GM21576 (cell line): ENCODE results near the gene RSF1.
"Not testable (repeated sequence)": the region's sequence is repeated elsewhere in the genome, so short reads cannot be mapped to it uniquely, and the experiment has no call there.

Experiments used
- ATAC-seq: cut with Tn5 transposase; IDR thresholded peaks from one replicate; pipeline ENCODE4 v1.9.1; 2021; ENCODE audit warnings: mild to moderate bottlenecking, moderate library complexity; ENCODE audit not compliant: unreplicated experiment

The RSF1 gene, protein sequence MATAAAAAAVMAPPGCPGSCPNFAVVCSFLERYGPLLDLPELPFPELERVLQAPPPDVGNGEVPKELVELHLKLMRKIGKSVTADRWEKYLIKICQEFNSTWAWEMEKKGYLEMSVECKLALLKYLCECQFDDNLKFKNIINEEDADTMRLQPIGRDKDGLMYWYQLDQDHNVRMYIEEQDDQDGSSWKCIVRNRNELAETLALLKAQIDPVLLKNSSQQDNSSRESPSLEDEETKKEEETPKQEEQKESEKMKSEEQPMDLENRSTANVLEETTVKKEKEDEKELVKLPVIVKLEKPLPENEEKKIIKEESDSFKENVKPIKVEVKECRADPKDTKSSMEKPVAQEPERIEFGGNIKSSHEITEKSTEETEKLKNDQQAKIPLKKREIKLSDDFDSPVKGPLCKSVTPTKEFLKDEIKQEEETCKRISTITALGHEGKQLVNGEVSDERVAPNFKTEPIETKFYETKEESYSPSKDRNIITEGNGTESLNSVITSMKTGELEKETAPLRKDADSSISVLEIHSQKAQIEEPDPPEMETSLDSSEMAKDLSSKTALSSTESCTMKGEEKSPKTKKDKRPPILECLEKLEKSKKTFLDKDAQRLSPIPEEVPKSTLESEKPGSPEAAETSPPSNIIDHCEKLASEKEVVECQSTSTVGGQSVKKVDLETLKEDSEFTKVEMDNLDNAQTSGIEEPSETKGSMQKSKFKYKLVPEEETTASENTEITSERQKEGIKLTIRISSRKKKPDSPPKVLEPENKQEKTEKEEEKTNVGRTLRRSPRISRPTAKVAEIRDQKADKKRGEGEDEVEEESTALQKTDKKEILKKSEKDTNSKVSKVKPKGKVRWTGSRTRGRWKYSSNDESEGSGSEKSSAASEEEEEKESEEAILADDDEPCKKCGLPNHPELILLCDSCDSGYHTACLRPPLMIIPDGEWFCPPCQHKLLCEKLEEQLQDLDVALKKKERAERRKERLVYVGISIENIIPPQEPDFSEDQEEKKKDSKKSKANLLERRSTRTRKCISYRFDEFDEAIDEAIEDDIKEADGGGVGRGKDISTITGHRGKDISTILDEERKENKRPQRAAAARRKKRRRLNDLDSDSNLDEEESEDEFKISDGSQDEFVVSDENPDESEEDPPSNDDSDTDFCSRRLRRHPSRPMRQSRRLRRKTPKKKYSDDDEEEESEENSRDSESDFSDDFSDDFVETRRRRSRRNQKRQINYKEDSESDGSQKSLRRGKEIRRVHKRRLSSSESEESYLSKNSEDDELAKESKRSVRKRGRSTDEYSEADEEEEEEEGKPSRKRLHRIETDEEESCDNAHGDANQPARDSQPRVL (N-terminal part only)

DNA sequence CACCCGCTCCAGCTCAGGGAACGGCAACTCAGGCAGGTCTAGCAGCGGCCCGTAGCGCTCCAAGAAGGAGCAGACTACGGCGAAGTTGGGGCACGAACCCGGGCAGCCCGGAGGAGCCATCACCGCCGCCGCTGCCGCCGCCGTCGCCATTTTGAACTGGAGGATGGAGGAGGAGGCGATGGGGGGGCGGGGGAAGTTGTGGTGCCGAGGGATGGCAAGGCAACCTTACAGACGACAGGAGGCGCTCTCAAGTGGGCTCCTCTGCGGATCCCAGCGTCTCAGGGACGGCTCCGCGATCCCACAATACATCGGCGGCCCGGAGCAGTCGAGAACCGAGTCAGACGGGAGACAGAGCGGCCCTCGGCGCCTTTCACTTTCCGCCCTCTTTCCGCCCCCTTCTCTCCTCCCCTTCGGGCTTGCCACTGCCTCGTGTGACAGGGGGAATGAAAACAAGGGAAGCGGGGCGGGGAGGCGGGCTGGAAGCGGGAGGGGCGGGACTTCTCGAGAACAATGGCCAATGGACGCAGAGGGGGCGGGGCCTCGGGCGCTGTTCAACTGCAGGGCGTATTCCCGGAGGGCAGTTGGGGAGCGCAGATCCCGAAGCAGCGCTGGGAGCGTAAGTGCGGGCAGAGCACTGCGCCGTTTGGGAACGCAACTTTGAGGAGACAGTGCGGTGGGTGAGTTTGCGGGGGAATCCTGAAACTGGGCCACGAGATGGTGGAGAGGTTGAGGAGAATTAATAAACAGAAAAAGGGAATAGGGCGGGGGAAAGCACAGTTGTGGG lies at the start of gene RSF1, which contains the start of gene AAMDC:
Gene RSF1 (minus strand): TSS at position 158 of the 784 bp plus-strand sequence. CDS start 8 bp downstream, at position 150.
Gene AAMDC (plus strand): TSS at position 580 of the 784 bp plus-strand sequence. CDS start 21,353 bp downstream, outside the sequence.
- ATAC-seq = peak; percentile 78

DNA sequence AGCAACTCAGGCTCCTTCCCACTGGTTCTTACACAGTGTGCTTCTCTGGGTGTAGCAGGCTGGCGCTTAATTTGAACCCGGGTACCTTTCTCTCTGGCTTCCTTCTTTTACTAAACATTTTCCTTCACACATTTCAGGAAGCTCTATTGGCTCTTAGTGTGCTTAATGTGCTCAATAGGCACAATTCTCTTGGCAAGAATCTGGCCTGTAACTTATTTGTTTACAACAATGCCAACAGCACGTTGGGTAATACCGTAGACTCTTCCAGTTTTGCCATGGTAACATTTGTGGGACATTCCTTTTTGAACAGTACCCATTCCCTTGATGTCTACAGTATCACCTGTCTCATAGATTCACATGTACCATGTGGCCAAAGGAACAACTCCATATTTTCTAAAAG lies 48.2 kb upstream of the RSF1 start:
- ATAC-seq = no peak

DNA sequence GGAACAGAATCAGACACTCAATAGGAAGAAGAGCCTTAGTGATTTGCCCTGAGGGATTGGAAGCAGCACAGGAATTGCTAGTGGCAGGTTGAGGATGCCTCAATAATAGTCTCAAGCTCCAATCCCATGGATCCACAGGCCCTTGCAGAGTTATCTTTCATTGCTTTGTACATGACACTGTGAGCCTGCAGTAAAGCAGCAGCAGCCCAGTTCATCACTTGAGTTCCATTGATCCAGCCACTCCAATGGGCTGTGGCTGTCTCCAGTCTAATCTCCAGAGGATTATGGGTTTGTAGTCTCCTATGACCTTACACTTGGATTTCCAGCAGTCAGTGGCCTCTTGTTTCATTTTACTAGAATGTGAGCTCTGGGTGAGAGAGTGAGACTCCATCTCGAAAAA lies 45.8 kb upstream of the RSF1 start:
- ATAC-seq = no peak

DNA sequence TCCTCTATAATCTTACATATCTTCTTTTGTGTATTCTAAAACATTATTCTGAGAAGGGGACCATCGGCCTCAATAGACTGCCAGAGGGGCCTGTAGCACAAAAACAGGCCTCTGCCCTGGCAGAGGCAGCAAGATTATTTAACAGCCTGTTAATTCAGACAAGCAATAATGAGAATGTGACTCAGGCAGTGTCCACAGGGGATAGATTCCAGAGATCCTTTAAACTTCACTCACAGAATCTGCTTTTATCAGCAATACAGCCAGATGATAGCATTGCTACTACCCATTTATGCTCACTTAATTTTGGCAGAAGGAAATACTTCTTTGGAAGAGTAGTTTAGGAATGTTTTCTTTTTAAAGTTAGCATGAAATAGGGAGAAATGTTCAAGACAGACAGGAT lies 45.3 kb upstream of the RSF1 start:
- ATAC-seq = no peak

DNA sequence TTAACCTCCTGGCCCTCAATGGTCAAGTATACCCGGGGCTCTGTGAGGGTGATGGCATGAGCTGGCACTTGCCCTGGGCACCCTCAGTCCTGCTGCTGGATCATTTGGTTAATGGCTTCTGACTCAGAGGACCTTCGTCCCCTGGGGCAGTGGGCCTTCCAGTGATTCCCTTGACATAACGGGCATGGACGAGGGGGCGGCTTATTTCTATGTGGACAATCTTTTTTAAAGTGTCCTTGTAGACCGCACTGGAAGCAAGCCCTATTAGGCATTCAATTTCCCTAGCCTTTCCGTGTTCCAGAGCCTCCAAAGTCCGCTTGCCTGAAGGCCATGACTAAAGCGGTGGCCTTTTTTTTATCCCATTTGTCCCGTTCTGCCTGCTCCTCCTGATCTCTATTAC lies 40.9 kb upstream of the RSF1 start:
- not testable (repeated sequence) for ATAC-seq

DNA sequence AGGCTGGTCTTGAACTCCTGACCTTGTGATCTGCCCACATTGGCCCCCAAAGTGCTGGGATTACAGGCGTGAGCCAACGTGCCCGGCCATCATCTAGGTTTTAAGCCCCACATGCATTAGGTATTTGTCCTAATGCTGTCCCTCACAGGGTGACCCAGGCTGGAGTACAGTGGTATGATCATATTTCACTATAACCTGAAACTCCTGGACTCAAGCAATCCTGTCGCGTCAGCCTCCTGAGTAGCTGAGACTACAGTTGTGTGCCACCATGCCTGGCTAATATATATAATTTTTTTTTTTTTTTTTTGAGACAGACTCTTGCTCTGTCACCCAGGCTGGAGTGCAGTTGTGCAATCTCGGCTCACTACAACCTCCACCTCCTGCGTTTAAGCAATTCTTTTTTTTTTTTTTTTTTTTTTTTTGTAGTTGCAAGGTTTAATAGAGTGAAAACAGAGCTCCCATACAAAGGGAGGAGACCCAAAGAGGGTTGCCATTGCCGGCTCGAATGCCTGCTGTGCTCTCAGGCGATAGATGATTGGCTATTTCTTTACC lies 37.5 kb upstream of the RSF1 start:
- not testable (repeated sequence) for ATAC-seq

DNA sequence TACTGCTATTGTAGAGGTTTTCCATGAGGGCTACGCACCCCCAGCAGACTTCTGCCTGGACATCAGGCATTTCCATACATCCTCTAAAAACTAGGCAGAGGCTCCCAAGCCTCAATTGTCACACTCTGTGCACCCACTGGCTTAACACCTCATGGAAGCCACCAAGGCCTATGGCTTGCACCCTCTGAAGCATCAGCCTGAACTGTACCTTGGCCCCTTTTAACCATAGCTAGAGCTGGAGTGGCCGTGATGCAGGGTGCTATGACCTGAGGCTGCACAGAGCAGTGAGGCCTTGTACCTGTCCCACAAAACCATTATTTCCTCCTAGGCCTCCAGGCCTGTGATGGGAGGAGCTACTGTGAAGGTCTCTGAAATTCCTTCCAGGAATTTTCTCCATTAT lies 34.3 kb upstream of the RSF1 start:
- ATAC-seq = no peak

DNA sequence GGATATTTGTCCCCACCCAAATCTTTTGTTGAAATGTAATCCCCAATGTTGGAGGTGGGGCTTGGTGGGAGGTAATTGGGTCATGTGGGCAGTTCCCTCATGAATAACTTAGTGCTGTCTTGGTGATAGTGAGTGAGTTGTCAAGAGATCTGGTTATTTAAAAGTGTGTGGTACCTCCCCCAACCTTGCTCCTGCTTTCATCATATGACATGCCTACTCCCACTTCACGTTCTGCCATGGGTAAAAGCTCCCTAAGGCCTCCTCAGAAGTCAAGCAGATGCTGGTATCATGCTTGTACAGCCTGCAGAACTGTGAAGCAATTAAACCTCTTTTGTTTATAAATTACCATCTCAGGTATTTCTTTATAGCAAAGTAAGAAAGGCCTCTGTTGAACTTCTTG lies 31.0 kb upstream of the RSF1 start:
- no peak for ATAC-seq

DNA sequence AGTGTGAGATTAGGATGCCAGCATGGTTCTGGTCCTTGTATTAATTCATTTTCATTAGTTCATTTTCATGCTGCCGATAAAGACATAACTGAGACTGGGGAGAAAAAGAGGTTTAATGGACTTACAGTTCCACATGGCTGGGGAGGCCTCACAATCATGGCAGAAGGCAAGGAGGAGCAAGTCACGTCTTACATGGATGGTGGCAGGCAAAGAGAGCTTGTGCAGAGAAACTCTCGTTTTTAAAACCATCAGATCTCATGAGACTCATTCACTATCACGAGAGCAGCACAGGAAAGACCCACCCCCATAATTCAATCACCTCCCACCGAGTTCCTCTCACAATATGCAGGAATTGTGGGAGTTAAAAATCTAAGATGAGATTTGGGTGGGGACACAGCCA lies 23.2 kb upstream of the RSF1 start:
- ATAC-seq = not testable (repeated sequence)

DNA sequence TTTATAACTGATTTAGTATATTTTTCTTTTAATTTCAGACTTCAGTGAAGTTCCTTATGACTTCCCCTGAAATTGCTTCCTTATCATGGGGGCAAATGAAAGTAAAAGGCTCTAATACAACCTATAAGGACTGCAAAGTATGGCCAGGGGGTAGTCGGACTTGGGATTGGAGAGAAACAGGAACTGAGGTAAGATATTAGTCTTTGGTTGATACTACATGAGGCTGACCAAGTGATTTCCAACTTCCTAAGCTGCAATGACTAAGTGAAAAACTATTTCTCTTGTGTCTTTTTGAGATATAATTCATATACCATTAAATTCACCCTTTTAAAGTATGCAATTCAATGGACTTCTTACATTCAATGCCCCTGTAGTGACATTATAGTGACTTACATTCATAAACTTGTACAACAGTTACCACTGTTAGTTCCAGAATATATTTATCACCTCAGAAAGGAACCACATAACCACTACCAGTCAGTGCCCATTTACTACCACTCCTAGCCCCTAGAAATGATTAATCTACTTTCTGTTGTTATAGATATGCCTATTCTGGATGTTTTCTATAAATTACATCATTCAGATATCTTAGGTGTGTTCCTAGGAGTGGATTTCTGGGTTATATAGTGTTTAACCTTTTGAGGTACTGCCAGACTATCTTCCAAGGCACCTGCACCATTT lies 22.1 kb upstream of the RSF1 start:
- no peak for ATAC-seq

DNA sequence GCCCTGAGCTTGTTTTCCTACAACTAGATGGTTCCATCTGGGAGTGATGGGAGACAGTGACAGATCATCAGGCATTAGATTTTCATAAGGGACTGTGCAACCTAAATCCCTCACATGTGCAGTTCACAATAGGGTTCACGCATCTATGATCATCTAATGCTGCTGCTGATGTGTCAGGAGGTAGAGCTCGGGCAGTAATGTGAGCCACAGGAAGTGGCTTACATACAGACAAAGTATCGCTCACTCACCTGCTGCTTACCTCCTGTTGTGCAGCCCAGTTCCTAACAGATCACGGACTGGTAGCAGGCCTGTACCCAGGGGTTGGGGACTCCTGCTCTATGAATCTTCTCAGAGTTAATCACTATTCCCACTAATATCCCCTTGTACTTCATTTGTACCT lies 12.8 kb upstream of the RSF1 start:
- ATAC-seq = no peak

DNA sequence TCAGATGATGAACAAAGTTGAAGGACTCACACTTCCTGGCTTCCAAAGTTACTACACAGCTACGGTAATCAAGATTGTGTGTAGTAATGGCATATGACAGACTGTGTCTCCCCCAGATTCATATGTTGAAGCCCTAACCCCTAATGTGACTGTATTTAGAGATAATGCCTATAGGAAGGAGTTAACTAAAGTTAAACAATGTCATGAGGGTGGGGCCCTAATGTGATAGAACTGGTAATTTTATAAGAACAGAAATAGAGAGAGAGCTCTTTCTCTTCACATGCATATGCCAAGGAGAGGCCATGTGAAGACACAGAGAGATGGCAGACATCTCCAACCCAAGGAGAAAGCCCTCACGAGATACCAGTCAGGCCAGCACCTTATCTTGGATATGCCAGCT lies 8.4 kb upstream of the RSF1 start:
- no peak for ATAC-seq

DNA sequence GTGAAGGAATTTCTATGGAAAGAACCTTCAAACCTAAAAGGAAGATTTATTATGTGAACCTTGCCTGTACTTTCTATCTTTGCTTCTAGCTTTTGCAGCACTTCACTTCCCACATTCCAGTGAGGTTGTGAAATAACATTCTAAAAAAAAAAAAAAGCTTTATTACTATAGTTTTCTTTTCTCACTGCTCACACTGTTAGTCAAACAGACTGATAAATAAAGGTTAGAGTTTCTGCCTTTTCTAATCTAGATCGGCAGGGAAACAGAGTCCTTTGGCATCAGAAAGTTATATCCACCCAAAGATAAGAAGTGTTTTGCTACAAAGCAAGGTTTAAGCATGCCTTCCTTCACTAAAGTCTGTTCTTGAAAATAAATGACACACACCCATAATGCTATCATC lies 3.3 kb upstream of the RSF1 start:
- no peak for ATAC-seq

DNA sequence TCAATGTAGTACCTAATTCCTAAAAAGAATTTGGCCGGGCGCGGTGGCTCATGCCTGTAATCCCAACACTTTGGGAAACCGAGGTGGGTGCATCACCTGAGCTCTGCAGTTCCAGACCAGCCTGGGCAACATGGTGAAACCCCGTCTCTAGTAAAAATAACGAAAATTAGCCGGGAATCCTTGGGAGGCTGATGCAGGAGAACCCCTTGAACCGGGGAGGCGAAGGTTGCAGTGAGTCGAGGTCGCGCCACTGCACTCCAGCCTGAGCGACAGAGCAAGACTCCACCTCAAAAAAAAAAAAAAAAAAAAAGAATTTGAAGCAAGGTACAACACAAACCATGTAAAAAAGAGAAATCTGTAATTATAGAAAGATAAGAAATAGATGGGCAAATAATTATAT lies 1.6 kb upstream of the RSF1 start:
- not testable (repeated sequence) for ATAC-seq

DNA sequence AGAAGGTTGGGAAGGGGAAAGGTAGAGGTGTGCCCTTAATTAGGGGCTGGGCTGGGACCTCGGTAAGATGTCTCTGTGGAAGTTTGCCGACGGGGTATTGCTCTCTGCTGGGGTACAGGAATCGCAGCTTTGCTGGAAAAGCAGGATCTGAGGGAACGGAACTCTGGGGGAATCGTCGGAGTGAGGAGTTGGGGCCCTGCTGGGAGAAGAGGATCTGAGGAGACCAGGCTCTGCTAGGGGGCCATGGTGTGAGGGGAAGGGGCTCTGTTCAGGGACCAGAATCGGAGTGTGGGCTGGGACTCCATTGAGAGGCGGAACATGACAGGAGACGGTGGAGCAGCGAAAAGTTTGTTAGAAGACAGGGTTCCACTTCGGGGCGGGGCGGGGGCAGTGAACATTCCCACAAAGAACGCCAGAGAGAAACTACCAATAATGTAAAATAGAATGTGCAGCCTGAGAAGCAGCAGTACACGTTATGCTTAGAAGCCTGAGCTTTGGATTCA lies 878 bp upstream of the RSF1 start:
- no peak for ATAC-seq

DNA sequence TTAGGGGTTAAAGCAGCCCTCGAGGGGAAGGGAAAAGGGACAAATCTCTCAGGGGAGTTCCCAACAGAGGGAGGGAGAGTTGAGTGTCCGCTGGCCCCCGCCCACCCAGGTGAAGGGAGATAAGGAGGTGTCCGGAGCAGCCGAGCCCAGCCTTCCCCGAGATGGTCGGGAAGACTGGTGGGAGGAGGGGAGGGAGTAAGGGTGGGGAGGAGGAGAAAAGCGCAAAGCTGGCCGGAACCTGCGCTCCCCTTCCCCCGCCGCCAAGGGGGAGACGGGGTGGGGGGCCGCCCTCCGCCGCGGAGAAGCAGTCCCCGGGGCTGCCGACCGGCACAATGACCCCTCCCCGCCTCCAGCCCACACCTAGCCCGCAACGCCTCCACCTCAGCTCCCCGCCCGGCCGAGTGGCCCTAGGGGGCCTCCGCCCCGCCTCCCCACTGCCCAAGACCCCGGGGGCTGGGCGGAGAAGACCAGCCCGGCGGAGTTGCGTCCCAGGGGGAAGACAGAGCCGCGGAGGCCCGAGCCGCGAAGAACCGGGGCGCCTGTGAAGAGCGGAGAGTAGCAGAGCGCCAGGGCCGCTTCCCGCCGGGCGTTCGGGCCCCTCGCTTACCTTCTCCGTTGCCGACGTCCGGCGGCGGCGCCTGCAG lies 479 bp downstream of the RSF1 start:
- peak; percentile 14 for ATAC-seq

DNA sequence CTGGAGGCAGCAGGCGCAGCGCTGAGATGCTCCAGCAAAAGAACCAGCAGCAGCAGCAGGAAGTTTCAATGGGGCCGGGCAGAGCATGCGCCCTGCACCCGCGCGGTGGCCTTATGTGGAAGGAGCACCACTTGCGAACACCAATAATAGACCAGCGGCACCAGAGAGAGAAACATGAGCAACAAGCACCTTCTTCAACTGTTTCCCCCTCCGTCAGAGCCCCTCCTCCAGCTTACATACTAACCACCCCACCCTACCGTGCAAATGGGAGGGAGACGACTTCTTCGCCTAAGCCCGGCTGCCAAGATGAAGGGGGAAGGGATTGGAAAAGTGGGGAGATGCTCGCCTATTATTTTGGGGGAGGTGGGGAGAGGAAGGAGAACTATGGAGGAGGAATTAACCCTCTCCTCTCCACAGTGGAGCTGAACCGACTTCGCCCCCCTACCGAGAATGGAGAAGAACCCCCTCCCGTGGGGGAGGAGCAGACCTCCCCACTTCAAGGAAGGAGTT lies 1.1 kb downstream of the RSF1 start:
- peak; percentile 58 for ATAC-seq

DNA sequence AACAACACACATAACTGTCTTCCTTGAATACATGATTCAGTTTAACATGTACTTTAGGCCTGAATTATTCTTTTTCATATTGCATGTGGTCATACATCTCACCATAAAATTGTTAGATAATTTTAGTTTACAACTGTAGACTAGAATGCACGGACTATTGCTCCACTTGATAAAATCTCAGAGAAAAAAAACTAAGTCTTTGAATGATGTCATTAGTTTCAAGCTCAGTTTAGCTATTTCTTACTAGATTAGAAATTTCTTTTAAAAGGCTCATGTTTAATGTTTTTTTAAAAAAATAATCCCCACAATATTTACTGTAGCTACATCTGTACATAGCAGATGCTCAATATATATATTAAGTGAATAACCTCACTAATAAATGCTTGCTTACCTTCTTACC lies 5.1 kb downstream of the RSF1 start:
- no peak for ATAC-seq
